GM12878 (cell line): ENCODE data around the gene LTBP4. TPM values are rescaled to one million over a fixed set of nuclear protein-coding genes. Genes with fewer than 3 reads are reported as not detected.
A peak's percentile ranks its signal among the peaks of the same experiment; 100 is the strongest.

Source experiments
- BRCA1 ChIP-seq: IDR thresholded peaks from 2 replicates; pipeline ENCODE4 v1.6.1; 2011; ENCODE audit warnings: low read depth, low read length, improper control_type of control experiment
- CBX3 ChIP-seq: fragments of 200-600 bp; sonication (generic); IDR thresholded peaks from 2 replicates; pipeline ENCODE4 v1.6.1; 2016; ENCODE audit warnings: low read depth, borderline replicate concordance
- E2F8 ChIP-seq: fragments of 450-650 bp; IDR thresholded peaks from 2 replicates; pipeline ENCODE4 v1.6.1; 2018; ENCODE audit warnings: mild to moderate bottlenecking, low read depth, moderate library complexity; ENCODE audit not compliant: partially characterized antibody
- EED ChIP-seq: sonication (generic); IDR thresholded peaks from 2 replicates; pipeline ENCODE4 v1.6.1; 2016; ENCODE audit warnings: antibody characterized with exemption, low read depth
- ELK1 ChIP-seq: IDR thresholded peaks from 2 replicates; pipeline ENCODE4 v1.6.1; 2012; ENCODE audit warnings: low read depth, low read length, improper control_type of control experiment
- HDAC6 ChIP-seq: fragments of 200-600 bp; sonication (generic); IDR thresholded peaks from one replicate; pipeline ENCODE4 v1.8.0; 2017; ENCODE audit warnings: antibody characterized with exemption; ENCODE audit not compliant: unreplicated experiment
- MYC ChIP-seq: IDR thresholded peaks from 2 replicates; pipeline ENCODE4 v1.6.1; 2011; ENCODE audit warnings: mild to moderate bottlenecking, low read length, moderate library complexity, inconsistent platforms; ENCODE audit not compliant: insufficient read depth, insufficient replicate concordance, insufficient read length, severe bottlenecking
- NFXL1 ChIP-seq: fragments of 450-650 bp; IDR thresholded peaks from 2 replicates; pipeline ENCODE4 v1.6.1; 2017; ENCODE audit warnings: antibody characterized with exemption, mild to moderate bottlenecking, borderline replicate concordance
- PAX5 ChIP-seq: IDR thresholded peaks from 2 replicates; pipeline ENCODE4 v1.6.1; 2011; ENCODE audit warnings: low read depth, low read length, borderline replicate concordance
- POLR2AphosphoS2 ChIP-seq: IDR thresholded peaks from 2 replicates; pipeline ENCODE4 v1.6.1; 2011; ENCODE audit warnings: low read depth, mild to moderate bottlenecking, low read length, improper control_type of control experiment, moderate library complexity
- RB1 ChIP-seq: fragments of 450-650 bp; formaldehyde crosslinking; IDR thresholded peaks from 2 replicates; pipeline ENCODE4 v1.6.1; 2017; ENCODE audit warnings: mild to moderate bottlenecking, borderline replicate concordance
- SMAD1 ChIP-seq: fragments of 450-650 bp; IDR thresholded peaks from 2 replicates; pipeline ENCODE4 v1.6.1; 2018; ENCODE audit warnings: mild to moderate bottlenecking, low read depth; ENCODE audit not compliant: partially characterized antibody
- SRF ChIP-seq, 2 experiments: IDR thresholded peaks; 2 replicates each; pipeline ENCODE4 v1.6.1; 2011; ENCODE audit warnings: low read depth in 2 of 2, low read length in 2 of 2, mild to moderate bottlenecking in 1 of 2, moderate library complexity in 1 of 2
- TARDBP ChIP-seq: IDR thresholded peaks from 2 replicates; pipeline ENCODE4 v1.6.1; 2016; ENCODE audit warnings: borderline replicate concordance
- WRNIP1 ChIP-seq: IDR thresholded peaks from 2 replicates; pipeline ENCODE4 v1.6.1; 2011; ENCODE audit warnings: low read depth, low read length, improper control_type of control experiment, borderline replicate concordance
- ZBTB11 ChIP-seq: fragments of 450-650 bp; formaldehyde crosslinking; IDR thresholded peaks from 2 replicates; pipeline ENCODE4 v1.5.0; 2022; ENCODE audit warnings: mild to moderate bottlenecking, missing genetic modification characterization
- ZNF24 ChIP-seq: fragments of 450-650 bp; IDR thresholded peaks from 2 replicates; pipeline ENCODE4 v1.6.1; 2017; ENCODE audit warnings: antibody characterized with exemption, mild to moderate bottlenecking
- polyA plus RNA-seq, 11 experiments: library from polyadenylated mRNA; depleted of rRNA in 4 of 11; unstranded in 6 of 11; stranded (reverse) in 5 of 11; fragments of >200 nt; fragmentation: Nextera tagmentation in 4 of 11; fragmentation: Illumina TruSeq in 1 of 11; extraction: Ambion mirVana in 4 of 11; extraction: Trizol in 1 of 11; gene quantifications; 1 replicate in 1 of 11; 2 replicates in 10 of 11; pipeline versions ENCODE4 v1.2.1 to v1.2.3, GENCODE V29; 2011 to 2016; ENCODE audit warnings: inconsistent platforms in 2 of 11, missing spikeins in 2 of 11, low read depth in 1 of 11
- total RNA-seq, 4 experiments: library from RNA; depleted of rRNA in 3 of 4; stranded (reverse); fragments of >200 nt in 3 of 4; fragmentation: Illumina TruSeq in 1 of 4; extraction: Trizol in 1 of 4; gene quantifications; 2 replicates each; pipeline versions ENCODE4 v1.2.1 to v1.2.3, GENCODE V29; 2013 to 2021
- TF ChIP-seq, protein P1 (sequence below): IDR thresholded peaks from 2 replicates; pipeline ENCODE4 v1.6.1; 2011; ENCODE audit warnings: borderline replicate concordance, low read depth, mild to moderate bottlenecking, moderate library complexity, low read length; ENCODE audit not compliant: insufficient read depth, poor library complexity, severe bottlenecking

The LTBP4 gene
- total and polyA plus RNA-seq, 10 of the 15 experiments (the other 5 are each of a cell fraction or from before 2014, with no cell fraction given), result 0.09 to 34.6 (median 8.5) TPM; not detected in 1

- TF ChIP-seq ZBTB11 (CRISPR knock-in tag), result no peak
- TF ChIP-seq MYC, result no peak
- TF ChIP-seq BRCA1, result no peak
- no peak for TF ChIP-seq TARDBP
- no peak for TF ChIP-seq HDAC6
- TF ChIP-seq EED, result no peak
- peak; percentile 60; the same call in 1 of the 2 replicates for TF ChIP-seq RB1
- no peak; the same call in 1 of the 2 replicates for TF ChIP-seq PAX5
- no peak for TF ChIP-seq NFXL1
- TF ChIP-seq POLR2AphosphoS2, result no peak
- no peak for TF ChIP-seq ELK1
- TF ChIP-seq WRNIP1, result no peak
- TF ChIP-seq SMAD1, result no peak
- no peak for TF ChIP-seq SRF (IDR thresholded peaks at IDR 0.05; ENCODE audit: low read depth in 2 of 2, low read length in 2 of 2)
- TF ChIP-seq CBX3, result no peak
- TF ChIP-seq, protein P1, sequence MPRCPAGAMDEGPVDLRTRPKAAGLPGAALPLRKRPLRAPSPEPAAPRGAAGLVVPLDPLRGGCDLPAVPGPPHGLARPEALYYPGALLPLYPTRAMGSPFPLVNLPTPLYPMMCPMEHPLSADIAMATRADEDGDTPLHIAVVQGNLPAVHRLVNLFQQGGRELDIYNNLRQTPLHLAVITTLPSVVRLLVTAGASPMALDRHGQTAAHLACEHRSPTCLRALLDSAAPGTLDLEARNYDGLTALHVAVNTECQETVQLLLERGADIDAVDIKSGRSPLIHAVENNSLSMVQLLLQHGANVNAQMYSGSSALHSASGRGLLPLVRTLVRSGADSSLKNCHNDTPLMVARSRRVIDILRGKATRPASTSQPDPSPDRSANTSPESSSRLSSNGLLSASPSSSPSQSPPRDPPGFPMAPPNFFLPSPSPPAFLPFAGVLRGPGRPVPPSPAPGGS, result no peak
- TF ChIP-seq ZNF24, result no peak
- no peak for TF ChIP-seq E2F8
These were observed 30.7 kb upstream of the LTBP4 start (continued) for GRCh38 chr19:40570313-40571004.
